SK-N-SH treated with all-trans-retinoic acid at 6 μM for 48 hours (cell line): ENCODE results near the gene PCDHGB1.
"Not testable (repeated sequence)": the region's sequence is repeated elsewhere in the genome, so short reads cannot be mapped to it uniquely, and the experiment has no call there.

Experiments
- ATAC-seq: fragments of 200-7000 bp; cut with Tn5 transposase; 3 replicates; pipeline ENCODE4 v1.9.1; 2020; ENCODE audit warnings: mild to moderate bottlenecking, moderate library complexity
- ARNTL ChIP-seq: fragments of 450-650 bp; formaldehyde crosslinking; IDR thresholded peaks from 2 replicates; pipeline ENCODE4 v1.5.0; 2020; ENCODE audit warnings: low read depth, mild to moderate bottlenecking, moderate library complexity, borderline replicate concordance
- BACH2 ChIP-seq: fragments of 250-450 bp; sonication (Bioruptor Pico); IDR thresholded peaks from 2 replicates; pipeline ENCODE4 v1.9.0; 2021; ENCODE audit warnings: mild to moderate bottlenecking, borderline replicate concordance
- ISL1 ChIP-seq: fragments of 250-450 bp; sonication (Bioruptor Pico); IDR thresholded peaks from 2 replicates; pipeline ENCODE4 v2.1.2; 2022; ENCODE audit warnings: mild to moderate bottlenecking, moderate library complexity
- OSR1 ChIP-seq: fragments of 250-450 bp; sonication (Bioruptor Pico); IDR thresholded peaks from 2 replicates; pipeline ENCODE4 v1.8.0; 2022; ENCODE audit warnings: moderate library complexity, mild to moderate bottlenecking, inconsistent platforms
- POU6F1 ChIP-seq: fragments of 250-450 bp; sonication (Bioruptor Pico); IDR thresholded peaks from 2 replicates; pipeline ENCODE4 v1.8.0; 2021; ENCODE audit warnings: low read depth, mild to moderate bottlenecking, moderate library complexity, borderline replicate concordance
- PPARA ChIP-seq: fragments of 250-450 bp; sonication (Bioruptor Pico); IDR thresholded peaks from 2 replicates; pipeline ENCODE4 v1.5.0; 2020; ENCODE audit warnings: mild to moderate bottlenecking, borderline replicate concordance
- RARB ChIP-seq: fragments of 250-450 bp; sonication (Bioruptor Pico); IDR thresholded peaks from 2 replicates; pipeline ENCODE4 v1.8.0; 2021; ENCODE audit warnings: mild to moderate bottlenecking, moderate library complexity
- TCF4 ChIP-seq: fragments of 250-450 bp; sonication (Bioruptor Pico); IDR thresholded peaks from 2 replicates; pipeline ENCODE4 v1.8.0; 2021; ENCODE audit warnings: mild to moderate bottlenecking, moderate library complexity, borderline replicate concordance
- TOX ChIP-seq: fragments of 250-450 bp; sonication (Bioruptor Pico); IDR thresholded peaks from 2 replicates; pipeline ENCODE4 v1.8.0; 2021; ENCODE audit warnings: mild to moderate bottlenecking, moderate library complexity, borderline replicate concordance
- ZFP3 ChIP-seq: fragments of 250-450 bp; sonication (Bioruptor Pico); IDR thresholded peaks from 2 replicates; pipeline ENCODE4 v1.5.0; 2020; ENCODE audit warnings: mild to moderate bottlenecking, moderate library complexity
- ZFP30 ChIP-seq: fragments of 450-650 bp; formaldehyde crosslinking; IDR thresholded peaks from 2 replicates; pipeline ENCODE4 v1.5.0; 2022; ENCODE audit warnings: mild to moderate bottlenecking, moderate library complexity
- ZNF565 ChIP-seq: fragments of 450-650 bp; formaldehyde crosslinking; conservative IDR thresholded peaks from 2 replicates; pipeline ENCODE4 v1.5.0; 2020; ENCODE audit warnings: low read depth, mild to moderate bottlenecking, moderate library complexity
- ZNF70 ChIP-seq: fragments of 450-650 bp; formaldehyde crosslinking; IDR thresholded peaks from 2 replicates; pipeline ENCODE4 v1.5.0; 2020; ENCODE audit warnings: mild to moderate bottlenecking, moderate library complexity
- TF ChIP-seq, protein P1 (sequence below): fragments of 250-450 bp; sonication (Bioruptor Pico); IDR thresholded peaks from 2 replicates; pipeline ENCODE4 v1.8.0; 2020; ENCODE audit warnings: mild to moderate bottlenecking, moderate library complexity, borderline replicate concordance
- TF ChIP-seq, protein P2 (sequence below): fragments of 250-450 bp; sonication (Bioruptor Pico); IDR thresholded peaks from 2 replicates; pipeline ENCODE4 v1.5.1; 2021; ENCODE audit warnings: mild to moderate bottlenecking, moderate library complexity
- TF ChIP-seq, protein P3 (sequence below): fragments of 250-450 bp; sonication (Bioruptor Pico); IDR thresholded peaks from 2 replicates; pipeline ENCODE4 v1.5.0; 2020; ENCODE audit warnings: mild to moderate bottlenecking, moderate library complexity

The PCDHGB1 gene

GRCh38 chr5:141313711-141314110 lies 36.2 kb upstream of the PCDHGB1 start (continued):
- TF ChIP-seq OSR1 (CRISPR knock-in tag) (no peak), ZFP3 (CRISPR knock-in tag) (no peak), RARB (CRISPR knock-in tag) (no peak), ARNTL (no peak)

GRCh38 chr5:141316963-141317362 lies 32.9 kb upstream of the PCDHGB1 start:
- ATAC-seq, result not testable (repeated sequence)

GRCh38 chr5:141319202-141319601 lies 30.7 kb upstream of the PCDHGB1 start:
- no peak for ATAC-seq
- TF ChIP-seq ARNTL (no peak), PPARA (CRISPR knock-in tag) (no peak), ZFP30 (CRISPR knock-in tag) (no peak), RARB (CRISPR knock-in tag) (no peak), ZFP3 (CRISPR knock-in tag) (no peak), ZNF70 (no peak), BACH2 (CRISPR knock-in tag) (no peak), TCF4 (CRISPR knock-in tag) (no peak), ZNF565 (no peak), TOX (CRISPR knock-in tag) (no peak), ISL1 (CRISPR knock-in tag) (no peak), POU6F1 (CRISPR knock-in tag) (no peak)
- TF ChIP-seq, protein P1, sequence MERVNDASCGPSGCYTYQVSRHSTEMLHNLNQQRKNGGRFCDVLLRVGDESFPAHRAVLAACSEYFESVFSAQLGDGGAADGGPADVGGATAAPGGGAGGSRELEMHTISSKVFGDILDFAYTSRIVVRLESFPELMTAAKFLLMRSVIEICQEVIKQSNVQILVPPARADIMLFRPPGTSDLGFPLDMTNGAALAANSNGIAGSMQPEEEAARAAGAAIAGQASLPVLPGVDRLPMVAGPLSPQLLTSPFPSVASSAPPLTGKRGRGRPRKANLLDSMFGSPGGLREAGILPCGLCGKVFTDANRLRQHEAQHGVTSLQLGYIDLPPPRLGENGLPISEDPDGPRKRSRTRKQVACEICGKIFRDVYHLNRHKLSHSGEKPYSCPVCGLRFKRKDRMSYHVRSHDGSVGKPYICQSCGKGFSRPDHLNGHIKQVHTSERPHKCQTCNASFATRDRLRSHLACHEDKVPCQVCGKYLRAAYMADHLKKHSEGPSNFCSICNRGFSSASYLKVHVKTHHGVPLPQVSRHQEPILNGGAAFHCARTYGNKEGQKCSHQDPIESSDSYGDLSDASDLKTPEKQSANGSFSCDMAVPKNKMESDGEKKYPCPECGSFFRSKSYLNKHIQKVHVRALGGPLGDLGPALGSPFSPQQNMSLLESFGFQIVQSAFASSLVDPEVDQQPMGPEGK (CRISPR knock-in tag), result no peak
- TF ChIP-seq, protein P2, sequence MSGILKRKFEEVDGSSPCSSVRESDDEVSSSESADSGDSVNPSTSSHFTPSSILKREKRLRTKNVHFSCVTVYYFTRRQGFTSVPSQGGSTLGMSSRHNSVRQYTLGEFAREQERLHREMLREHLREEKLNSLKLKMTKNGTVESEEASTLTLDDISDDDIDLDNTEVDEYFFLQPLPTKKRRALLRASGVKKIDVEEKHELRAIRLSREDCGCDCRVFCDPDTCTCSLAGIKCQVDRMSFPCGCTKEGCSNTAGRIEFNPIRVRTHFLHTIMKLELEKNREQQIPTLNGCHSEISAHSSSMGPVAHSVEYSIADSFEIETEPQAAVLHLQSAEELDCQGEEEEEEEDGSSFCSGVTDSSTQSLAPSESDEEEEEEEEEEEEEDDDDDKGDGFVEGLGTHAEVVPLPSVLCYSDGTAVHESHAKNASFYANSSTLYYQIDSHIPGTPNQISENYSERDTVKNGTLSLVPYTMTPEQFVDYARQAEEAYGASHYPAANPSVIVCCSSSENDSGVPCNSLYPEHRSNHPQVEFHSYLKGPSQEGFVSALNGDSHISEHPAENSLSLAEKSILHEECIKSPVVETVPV (CRISPR knock-in tag), result no peak
- TF ChIP-seq, protein P3, sequence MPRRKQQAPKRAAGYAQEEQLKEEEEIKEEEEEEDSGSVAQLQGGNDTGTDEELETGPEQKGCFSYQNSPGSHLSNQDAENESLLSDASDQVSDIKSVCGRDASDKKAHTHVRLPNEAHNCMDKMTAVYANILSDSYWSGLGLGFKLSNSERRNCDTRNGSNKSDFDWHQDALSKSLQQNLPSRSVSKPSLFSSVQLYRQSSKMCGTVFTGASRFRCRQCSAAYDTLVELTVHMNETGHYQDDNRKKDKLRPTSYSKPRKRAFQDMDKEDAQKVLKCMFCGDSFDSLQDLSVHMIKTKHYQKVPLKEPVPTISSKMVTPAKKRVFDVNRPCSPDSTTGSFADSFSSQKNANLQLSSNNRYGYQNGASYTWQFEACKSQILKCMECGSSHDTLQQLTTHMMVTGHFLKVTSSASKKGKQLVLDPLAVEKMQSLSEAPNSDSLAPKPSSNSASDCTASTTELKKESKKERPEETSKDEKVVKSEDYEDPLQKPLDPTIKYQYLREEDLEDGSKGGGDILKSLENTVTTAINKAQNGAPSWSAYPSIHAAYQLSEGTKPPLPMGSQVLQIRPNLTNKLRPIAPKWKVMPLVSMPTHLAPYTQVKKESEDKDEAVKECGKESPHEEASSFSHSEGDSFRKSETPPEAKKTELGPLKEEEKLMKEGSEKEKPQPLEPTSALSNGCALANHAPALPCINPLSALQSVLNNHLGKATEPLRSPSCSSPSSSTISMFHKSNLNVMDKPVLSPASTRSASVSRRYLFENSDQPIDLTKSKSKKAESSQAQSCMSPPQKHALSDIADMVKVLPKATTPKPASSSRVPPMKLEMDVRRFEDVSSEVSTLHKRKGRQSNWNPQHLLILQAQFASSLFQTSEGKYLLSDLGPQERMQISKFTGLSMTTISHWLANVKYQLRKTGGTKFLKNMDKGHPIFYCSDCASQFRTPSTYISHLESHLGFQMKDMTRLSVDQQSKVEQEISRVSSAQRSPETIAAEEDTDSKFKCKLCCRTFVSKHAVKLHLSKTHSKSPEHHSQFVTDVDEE (CRISPR knock-in tag), result no peak

DNA sequence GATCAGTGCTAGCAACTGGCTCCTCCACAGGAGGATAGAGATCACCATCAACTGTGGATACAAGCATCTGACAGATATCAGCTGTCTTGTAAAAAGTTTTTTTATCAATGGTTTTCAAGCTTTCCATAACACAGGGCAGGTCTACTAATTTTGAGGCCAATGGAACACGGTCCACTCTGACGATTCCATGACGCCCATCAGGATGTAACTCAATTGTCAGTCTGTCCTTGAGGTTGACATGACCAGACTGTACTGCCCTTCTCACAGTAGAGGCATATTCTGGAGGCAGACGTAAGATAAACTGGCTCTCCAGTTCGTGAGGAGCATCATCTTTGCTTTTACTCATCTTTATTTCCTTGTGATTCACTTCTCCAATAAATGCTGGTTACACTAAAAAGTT lies 30.2 kb upstream of the PCDHGB1 start:
- ATAC-seq, result no peak
- TF ChIP-seq, protein P1 (CRISPR knock-in tag), result 0 out of 2 replicates have a peak, but pooled peaks have one; percentile 14
- no peak for TF ChIP-seq ZFP30 (CRISPR knock-in tag)
